HG02678 (cell line): ENCODE data around the gene DENND1A.

ENCODE experiments used
- ATAC-seq: cut with Tn5 transposase; IDR thresholded peaks from one replicate; pipeline ENCODE4 v1.9.1; 2021; ENCODE audit warnings: mild to moderate bottlenecking, moderate library complexity; ENCODE audit not compliant: unreplicated experiment

DENND1A gene

DNA sequence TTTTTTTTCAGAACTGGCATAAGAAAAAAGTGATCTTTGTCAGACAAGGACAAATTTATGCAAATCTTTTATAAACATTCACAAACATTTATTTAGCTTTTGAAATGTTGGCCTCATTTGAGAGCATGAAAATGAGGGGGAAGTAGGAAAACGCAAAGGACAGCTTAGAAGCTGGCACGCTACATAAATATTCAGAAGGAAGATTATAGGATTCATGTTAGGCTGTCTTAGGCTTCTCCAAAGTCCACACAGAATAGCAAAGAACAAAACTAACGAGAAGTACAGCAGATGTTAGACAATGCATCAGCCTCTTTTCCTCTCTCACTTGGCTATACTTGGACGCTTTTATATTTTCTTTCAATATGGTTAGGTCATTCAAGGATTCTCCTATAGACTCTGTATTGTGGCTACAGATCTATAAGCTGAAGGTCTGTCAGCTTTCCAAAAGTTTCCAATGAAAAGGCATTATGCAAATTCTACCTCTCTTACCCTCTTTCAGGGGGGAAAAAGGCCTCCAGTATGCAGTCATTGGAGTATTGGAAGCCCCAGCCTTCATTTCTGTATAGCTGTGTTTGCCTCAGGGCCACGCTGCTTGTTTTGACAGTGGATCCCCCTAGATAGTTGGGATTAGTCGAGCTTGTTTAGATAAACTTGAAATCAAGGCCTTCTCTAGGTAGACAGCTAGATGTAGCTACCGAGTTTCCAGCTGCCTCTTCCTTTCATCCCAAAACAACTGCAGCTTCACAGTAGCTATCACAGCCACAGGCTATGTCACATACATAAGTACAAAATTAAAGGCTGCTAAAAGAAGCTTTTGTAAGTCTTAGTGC lies 153.0 kb downstream of the DENND1A start:
- no peak for ATAC-seq

DNA sequence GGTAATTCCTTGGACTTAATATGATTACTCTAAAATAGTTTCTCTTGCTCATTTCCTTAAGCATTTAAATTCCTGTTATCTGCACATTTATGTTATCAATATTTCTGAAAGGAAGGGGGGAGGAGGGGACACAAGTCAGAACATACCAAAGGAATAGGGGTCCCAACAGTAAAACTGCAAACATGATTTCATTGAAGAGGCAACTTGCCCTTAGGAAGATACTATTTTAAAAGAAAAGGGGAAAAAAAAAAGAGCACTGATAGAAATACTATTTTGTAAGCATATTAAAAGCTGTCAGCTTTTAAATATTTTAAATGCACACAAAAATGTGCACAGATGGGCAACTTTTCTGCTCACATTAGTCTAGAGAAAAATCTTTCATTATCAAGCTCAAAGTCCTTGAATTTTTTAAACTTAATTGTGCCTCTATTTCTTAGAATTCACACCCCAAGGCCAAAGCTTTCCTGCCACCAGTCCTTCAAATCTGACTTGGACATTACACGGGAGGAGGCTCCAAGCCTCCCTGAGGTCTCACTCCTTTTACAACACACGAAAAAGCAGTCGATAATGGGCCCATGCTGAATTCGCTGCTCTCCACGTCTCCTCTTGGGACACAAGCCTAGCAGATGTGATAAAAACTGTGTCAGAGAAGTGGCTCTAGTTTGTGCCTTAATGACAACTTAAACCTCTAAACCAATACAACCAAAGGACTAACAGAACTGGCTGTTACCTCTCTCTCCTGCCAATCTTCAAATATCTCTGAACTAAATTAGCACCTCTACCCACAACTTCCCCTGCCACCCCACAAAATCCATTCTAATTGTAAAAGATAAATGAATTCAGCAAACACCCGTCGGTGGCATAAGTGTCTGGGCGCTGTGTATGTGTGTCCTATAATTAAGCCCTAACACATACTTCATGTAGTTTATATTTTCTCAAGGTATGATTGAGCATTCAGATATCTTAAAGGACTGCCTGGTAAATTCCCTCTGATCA lies 154.3 kb downstream of the DENND1A start:
- no peak for ATAC-seq

DNA sequence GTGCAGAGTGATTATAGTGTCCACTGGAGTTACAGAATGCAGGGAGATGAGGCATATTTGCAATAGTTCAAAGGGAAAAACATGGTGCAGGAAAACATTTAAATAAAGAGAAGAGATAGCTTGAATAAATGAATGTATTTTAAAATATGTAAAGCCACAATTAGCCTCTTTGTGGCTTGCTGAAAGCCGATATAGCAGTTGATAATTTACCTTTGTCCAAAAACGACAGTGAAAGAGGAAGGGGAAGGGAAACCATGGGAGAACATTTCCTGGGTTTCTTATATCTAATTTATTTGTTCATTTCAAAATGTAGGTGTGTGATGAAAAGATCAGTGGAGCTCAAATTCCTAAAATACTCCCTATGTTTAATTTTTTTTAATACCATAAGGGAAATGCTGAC lies 156.1 kb downstream of the DENND1A start:
- ATAC-seq, result no peak

DNA sequence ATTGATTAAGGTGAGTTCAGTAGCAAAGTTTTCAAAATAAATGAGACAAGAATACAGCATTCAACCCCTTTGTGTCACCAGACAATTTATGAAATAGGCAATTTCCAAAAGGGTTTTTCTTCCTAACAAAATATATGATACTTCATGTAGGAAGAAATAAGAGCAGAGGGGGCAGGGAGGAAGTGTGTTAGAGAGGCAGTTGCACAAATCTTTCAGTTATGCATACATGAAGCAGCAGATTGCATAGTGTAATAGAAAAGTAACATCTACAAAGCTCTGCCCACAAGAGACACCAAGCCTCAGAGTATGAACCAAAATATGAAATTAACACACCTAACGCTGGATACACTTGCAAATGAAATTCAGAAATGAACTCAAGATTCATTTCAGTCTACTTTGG lies 157.0 kb downstream of the DENND1A start:
- no peak for ATAC-seq

DNA sequence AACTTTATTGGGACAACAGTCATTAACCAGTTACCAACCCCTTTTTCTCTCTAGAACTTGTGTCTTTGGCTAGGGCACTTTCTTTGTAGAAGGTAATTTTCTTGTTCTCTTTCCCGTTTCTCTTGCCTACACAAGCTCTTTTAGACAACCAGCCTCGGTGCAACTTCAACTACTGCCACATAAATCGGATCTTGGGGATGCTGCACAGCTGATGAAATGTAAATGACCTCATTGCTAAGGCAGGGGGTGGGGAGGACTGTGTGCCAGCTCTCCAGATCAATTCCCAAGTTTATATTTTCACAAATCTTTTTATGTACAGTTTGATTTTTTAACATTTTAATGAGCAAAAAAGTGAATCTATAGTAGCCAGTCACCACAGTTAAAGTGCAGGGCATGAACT lies 157.6 kb downstream of the DENND1A start:
- ATAC-seq, result no peak

DNA sequence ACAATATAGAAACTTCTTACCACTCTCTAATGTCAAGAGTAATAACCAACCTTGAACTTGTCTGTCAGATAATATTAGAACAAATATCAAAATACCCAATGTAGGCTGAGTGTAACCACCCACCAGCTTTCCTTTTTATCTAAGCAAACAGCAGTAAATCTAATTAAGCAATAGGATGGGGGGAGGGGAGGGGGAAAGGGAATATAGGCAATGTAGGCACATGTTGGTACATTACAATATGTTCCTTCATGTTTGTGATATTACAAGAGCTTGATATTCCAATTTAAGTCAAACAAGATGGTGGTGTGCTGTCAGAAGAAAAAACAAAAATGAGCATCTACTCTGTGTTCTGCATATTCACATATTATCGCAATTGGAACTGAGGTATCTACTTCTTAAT lies 158.2 kb downstream of the DENND1A start:
- no peak for ATAC-seq

DNA sequence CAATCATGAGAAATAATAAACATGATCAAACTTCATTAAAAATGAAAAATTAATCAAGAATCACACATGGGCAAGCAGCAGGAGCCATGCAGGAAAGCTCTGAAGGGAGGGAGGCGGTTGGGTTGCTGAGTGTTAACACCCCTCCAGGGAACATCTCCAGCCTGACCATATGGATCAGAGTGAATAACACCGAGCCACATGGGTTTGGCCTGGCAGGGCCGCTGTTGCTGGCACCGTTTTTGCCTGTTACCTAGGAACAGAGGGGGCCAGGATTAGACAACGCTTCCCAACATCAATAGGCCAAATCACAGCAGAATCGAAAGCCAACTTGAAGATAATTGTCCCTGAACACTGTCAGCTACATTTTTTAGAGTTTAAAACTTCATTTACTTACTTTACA lies 160.2 kb downstream of the DENND1A start:
- no peak for ATAC-seq

DNA sequence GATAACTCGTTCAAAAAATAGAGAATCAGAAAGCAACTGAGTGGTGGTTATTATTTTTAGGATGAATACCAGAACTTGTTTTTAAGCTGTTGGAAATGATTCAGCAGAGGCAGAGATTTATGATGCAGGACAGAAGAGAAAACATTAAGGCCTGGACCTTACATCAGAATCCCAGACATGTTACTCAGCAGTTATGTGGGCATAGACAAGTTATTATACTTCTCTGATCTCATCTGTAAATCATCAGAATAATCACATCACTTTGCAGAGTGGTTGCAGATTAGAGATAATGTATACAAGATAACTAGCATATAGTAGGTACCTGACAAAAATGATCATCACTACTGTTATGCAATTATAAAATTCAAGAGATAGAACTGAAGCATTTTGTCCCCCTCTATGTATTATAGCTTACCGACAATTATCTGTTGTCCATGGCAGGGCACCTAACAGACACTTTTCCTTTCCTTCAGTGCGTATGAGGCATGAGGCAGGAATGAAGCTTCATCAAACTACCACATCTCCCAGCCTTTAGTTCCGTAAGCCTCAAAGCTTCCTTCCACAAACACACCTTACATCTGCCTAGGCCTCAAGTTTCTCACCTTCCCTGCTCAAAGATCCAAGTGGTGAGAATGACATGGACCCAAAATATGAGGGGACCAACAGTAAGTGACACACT lies 165.9 kb downstream of the DENND1A start:
- ATAC-seq, result no peak

DNA sequence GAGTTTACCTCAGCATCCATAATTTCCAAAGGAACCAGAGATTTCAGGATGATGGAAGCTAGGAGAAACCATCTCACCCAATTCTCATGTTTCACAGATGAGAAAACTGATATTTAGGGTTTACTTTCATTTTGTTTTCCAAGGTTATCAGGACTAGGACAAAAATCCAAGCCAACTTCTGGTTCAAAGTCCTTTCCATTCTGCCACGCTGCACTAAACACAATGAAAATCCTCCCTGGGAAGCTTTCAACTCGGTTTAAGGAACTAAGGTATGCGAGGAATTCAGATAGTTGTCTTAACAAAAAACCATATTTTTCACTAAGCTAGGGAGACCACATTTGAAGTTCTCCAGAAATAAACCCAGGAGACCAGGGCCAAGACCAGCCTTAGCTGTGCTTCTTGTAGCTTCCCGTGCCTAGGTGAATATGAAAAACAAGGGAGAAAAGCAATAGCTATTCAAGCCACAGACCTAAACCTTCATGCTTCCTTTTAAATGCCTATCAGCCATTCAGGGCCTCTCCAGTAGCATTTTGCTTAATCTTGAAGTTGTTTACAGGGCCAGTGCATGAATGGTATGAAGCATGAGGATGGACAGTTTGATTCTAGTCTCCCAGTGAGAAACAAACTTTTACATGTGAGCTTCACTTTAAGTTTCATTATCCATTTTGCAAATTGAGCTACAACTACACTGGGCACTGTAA lies 167.9 kb downstream of the DENND1A start:
- no peak for ATAC-seq

DNA sequence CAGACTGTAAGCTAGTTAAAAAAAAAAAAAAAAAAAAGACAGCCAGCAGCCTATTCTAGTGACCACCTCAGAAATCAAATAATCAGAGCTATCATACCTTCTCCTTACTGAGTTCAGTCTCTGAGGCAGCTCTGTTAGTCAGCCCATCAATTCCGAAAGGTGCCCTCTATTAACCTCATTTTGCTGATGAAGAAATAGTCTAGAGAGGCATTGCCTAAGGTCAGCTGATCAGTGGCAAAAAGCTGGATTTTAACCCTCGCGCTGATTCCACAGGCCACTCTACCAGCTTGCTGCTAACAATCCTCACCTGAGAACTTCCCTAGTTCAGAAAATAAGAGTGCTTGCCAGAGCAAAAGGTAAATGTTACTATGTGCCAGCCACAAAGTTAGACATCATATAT lies 172.0 kb downstream of the DENND1A start:
- no peak for ATAC-seq

DNA sequence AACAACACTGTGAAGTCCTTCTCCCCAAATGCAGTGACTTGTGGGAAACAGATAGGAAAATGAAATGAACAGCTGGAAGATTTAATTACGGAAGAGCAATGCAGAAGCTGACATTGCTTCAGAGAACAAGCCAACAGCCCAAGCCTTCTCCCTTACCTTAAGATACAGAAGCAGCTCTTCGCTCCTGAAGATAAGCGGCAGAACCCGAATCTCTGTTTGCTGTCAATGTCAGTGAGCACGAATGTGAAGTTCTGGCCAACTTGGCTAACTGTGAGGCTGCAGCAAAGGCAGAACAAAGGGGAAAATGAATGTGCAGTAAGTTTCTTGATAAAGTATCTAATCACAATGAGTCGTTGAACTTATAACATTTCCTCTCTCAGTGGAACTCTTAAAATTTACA lies 172.4 kb downstream of the DENND1A start:
- ATAC-seq, result no peak

DNA sequence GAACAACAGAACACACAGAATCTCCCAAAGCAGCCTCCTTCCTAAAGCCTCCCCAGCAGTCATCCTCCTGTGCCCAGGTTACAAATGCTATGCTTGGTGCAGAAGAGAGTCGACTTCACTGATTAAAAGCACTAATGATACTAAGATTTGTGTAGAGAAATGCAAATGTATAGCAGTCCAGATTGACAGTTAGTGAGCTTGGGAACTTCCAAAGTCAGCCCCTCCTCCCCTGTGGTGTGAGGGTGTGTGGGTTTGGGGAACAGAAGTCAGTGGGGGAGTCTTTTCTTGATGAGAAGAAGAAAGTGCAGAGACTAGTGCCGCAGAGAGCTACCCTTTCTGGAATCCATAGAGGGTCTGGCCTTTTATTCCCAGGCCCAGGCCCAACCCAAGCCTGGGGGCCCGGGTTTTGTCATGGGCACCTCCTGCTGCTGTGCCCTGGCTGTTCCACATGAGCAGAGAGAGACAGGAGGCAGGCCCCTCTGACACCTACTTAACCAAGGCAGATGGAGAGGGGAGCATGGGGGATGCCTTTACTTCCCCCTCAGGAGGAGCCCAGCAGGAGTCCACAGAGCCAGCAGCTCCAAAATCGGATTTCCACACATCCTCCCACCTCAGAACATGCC lies 173.3 kb downstream of the DENND1A start:
- ATAC-seq, result no peak

DNA sequence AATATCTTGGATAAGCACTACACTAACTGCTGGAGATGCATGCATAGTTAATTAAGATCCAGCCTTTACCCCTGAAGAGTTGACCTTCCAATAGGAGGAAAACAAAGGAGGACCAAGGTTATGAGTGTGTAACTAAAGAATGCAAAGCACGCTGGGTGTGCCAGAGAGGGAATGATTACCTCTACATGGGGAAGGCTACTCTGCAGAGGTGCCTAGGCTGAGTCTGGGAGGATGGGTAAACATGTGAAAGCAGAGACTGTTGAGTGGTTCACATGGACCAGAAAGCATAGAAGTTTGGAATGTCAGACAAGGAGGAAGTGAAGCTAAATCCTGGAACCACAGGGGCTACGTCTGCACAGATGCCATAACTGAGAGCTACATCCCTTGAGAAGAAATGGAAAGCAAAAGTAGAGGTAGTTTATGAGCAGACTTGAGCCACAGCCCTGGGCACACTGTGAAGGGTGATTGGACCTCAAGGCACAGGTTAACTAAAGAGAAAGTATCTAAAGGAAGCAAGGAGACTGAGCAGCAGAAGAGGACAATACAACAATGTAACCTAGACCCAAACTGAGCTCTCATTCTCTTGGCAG lies 176.2 kb downstream of the DENND1A start:
- ATAC-seq, result no peak

DNA sequence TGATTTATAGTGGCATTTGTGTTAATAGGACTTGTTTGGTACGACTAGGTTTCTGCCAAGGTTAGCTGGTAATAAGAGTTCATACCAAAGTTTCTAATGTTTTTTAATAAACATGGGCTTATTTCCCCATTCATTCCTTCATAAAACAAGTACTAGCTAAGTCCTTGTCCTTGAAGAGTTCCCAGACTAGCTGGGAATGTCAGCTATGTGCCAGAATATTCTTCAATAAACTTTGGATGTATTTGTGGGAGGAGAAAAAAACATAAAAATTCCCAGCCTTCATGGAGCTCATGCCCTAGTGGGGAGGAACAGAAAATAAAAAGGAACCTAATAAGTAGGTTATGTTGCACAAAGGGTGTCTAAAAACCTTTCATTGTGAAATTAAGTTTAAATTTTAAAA lies 176.9 kb downstream of the DENND1A start:
- no peak for ATAC-seq

DNA sequence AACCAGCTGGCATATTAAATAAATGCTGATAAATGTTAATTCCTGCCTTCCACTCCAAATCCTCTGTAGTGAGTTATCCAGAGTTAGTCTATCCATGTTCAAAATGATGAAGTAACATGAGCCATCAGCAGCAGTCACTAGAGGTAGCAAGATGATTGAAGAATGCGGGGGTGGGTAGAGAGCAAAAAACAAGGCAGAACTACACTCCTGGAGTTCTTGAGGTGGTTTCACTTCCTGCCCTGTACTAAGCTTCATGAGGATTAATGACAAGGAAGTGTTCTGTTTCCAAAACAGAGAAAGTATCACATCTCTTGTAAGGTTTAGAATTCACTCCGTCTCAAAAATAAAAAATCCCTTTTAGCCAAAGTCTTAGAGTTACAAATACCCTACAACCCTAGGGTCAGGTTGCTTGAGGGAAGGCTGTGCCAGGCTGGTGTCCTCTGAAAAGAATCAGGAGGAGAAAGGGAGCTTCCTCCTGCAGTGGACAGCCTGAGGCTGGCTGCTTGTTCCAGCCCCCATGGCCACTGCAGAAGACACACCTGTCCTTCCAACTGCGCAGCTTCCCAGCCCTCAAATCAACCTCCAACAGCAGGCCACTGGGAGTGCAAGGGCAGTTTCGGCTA lies 180.2 kb downstream of the DENND1A start:
- ATAC-seq, result peak; percentile 76

DNA sequence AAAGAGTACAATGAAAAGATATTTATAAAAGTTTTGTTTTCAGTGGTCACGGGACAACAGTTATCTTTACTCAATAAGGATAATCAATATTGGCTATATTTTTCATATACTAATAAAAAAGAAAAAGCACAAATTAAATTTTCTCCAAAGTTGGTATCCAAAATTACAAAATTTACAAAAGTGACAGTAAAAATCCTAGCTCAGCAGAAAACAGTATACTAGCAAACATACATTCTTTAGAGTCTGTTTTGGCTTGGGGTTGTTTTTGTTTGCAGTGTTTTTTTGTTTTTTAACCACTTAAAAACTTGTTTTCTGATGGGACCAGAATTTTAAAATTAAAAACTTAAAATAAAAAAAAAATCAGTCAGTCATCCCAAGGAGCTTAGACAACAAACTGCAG lies 183.2 kb downstream of the DENND1A start:
- ATAC-seq, result no peak

DNA sequence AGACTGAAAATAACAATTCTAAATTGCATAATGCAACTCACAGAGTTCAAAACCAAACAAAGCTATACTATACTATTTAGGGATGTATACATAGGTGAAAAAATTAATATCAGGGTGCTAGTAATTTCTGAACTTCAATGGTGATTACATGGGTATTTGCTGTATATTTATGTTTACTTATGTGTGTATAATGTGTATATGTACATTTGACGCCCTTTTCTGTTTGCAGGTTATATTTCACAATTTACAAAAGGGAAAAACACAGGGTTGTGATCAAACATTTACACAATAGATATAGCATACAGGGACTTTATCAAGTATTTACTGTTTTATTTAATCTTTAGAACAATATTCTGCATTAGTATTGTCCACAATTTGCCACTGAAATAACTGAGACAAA lies 184.0 kb downstream of the DENND1A start:
- no peak for ATAC-seq

DNA sequence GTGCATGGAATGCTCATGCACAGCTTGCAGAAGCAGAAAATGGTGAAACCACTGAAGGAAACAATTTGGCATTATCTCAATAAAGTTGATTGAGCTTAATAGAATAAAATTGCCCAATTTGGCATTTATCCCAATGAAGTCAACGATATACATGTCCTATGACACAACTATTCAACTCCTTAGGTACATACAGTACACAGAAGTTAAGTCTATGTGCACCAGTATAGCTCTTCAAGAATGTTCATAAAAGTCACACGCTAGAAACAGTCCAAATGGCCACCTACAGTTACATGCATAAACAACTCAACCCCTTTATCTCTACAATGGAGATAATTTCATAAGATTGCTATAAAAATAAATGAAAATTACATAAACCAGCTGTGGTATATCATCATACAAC lies 184.5 kb downstream of the DENND1A start:
- ATAC-seq, result no peak

DNA sequence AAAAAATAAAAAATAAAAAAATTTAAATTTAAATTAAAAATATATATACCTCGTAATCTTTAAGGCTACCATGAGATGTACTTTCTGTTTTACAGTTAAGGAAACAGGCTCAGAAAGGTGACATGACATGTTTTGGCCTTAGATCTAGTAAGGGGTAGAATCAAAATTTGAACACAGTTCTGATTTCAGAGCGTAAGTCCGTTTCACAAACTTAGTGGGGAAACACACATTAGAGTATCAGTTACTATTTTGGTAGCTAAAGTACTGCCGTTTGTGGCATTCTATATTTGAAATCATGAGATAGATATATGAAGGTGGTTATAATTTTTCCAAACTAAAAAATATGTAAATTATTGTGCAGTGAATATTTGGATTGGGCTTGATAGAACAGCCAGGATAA lies 186.2 kb downstream of the DENND1A start:
- ATAC-seq, result no peak
